MCF 10A (cell line): ENCODE measurements around the gene HP1BP3. TPM values are rescaled to one million over a fixed set of nuclear protein-coding genes. Genes with fewer than 3 reads are reported as not detected.
A peak's percentile ranks its signal among the peaks of the same experiment; 100 is the strongest.

Source experiments
- BruUV-seq: library from RNA; stranded (reverse); fragments of 400-500 nt; replicated peaks from 2 replicates; lab custom pipeline; 2021; lab: Mats Ljungman, UMichigan
- CTCF ChIA-PET: fragments of 300-600 bp; sonication (Branson Sonifier 250); formaldehyde crosslinking; extraction: SDS; loops from one replicate; lab custom pipeline; 2021; ENCODE audit warnings: antibody characterized with exemption, inconsistent platforms; lab: Yijun Ruan, JAX
- POLR2A ChIA-PET: fragments of 300-600, 350-650 bp; sonication (Branson Sonifier 250); formaldehyde crosslinking; extraction: SDS; loops from one replicate; lab custom pipeline; 2020; ENCODE audit warnings: antibody characterized with exemption, inconsistent platforms; lab: Yijun Ruan, JAX
- DNase-seq: peaks from one replicate; pipeline ENCODE4 v3.0.0-alpha.2; 2018; ENCODE audit not compliant: unreplicated experiment
- H3K27ac Mint-ChIP-seq: one replicate; pipeline ENCODE4 v1.8.0; 2022; ENCODE audit warnings: mild to moderate bottlenecking, low read depth, mixed read lengths; ENCODE audit not compliant: unreplicated experiment
- H3K27me3 Mint-ChIP-seq: one replicate; pipeline ENCODE4 v1.8.0; 2022; ENCODE audit warnings: mixed read lengths; ENCODE audit not compliant: insufficient read depth, unreplicated experiment
- H3K36me3 Mint-ChIP-seq: one replicate; pipeline ENCODE4 v1.8.0; 2022; ENCODE audit warnings: mild to moderate bottlenecking, moderate library complexity, mixed read lengths; ENCODE audit not compliant: insufficient read depth, unreplicated experiment
- H3K4me1 Mint-ChIP-seq: one replicate; pipeline ENCODE4 v1.8.0; 2022; ENCODE audit warnings: mixed read lengths; ENCODE audit not compliant: insufficient read depth, unreplicated experiment
- H3K4me3 Mint-ChIP-seq: one replicate; pipeline ENCODE4 v1.8.0; 2022; ENCODE audit warnings: mild to moderate bottlenecking, moderate library complexity, mixed read lengths; ENCODE audit not compliant: unreplicated experiment
- H3K9me3 Mint-ChIP-seq: one replicate; pipeline ENCODE4 v1.8.0; 2022; ENCODE audit warnings: mixed read lengths; ENCODE audit not compliant: unreplicated experiment
- CTCF ChIP-seq: fragments of 200-600 bp; IDR thresholded peaks from one replicate; pipeline ENCODE4 v1.8.0; 2022; ENCODE audit warnings: antibody characterized with exemption, mild to moderate bottlenecking; ENCODE audit not compliant: unreplicated experiment
- intact Hi-C: fragments of 100-400 bp; cut with micrococcal nuclease; formaldehyde crosslinking; loops from 2 replicates; pipeline ENCODE4 v1.14.1; 2022
- total RNA-seq: library from RNA; stranded (reverse); gene quantifications from 2 replicates; pipeline ENCODE4 v1.2.3, GENCODE V29; 2022

HP1BP3 gene
- total RNA-seq, 1 experiment from 2014 or later: 247 TPM

GRCh38 chr1:20787840-20788795, 1.0 kb upstream of the HP1BP3 start:
- no TSS peak for BruUV-seq

GRCh38 chr1:20786253-20787028, 666 bp downstream of the HP1BP3 start:
- CTCF ChIA-PET: interaction anchor here (0.6 to 2.3 kb wide), 7 partner anchors 18 to 553 kb away, joined by 3 to 8 read pairs (median 3); no protein-coding TSS in a partner anchor
- peak; percentile 93 for DNase-seq
- Mint-ChIP-seq H3K27me3 (no peaks in the 10 kb centered on the region), H3K4me1 (peaks cover 10% of the 10 kb centered on the region), H3K9me3 (no peaks in the 10 kb centered on the region), H3K36me3 (peaks cover 18% of the 10 kb centered on the region), H3K27ac (peak overlapping the region; percentile 95), H3K4me3 (peak overlapping the region; percentile 95)
- no TSS peak for BruUV-seq
- TF ChIP-seq CTCF: no peak
- POLR2A ChIA-PET: interaction anchor here (0.6 to 4.3 kb wide), 53 partner anchors 10 to 1067 kb away, joined by 3 to 30 read pairs (median 4); partner anchors contain the start of gene DDOST
- intact Hi-C loops: loop anchor here (5.0 kb wide), 1 partner anchor 411 kb away; no protein-coding TSS in a partner anchor

More at GRCh38 chr1:20787840-20788795, 1.0 kb upstream of the HP1BP3 start:
- TF ChIP-seq CTCF: no peak
- H3K9me3 Mint-ChIP-seq: no peaks in the 10 kb centered on the region
- H3K4me3 Mint-ChIP-seq: peak overlapping the region; percentile 95
- peaks cover 18% of the 10 kb centered on the region for H3K36me3 Mint-ChIP-seq
- POLR2A ChIA-PET: interaction anchor here (0.7 to 4.3 kb wide), 24 partner anchors 8 to 430 kb away, joined by 3 to 30 read pairs (median 4); partner anchors contain the start of gene DDOST
- H3K27ac Mint-ChIP-seq: peak overlapping the region; percentile 89
- CTCF ChIA-PET: interaction anchor here (1.1 to 1.2 kb wide), 2 partner anchors 11 to 108 kb away, joined by 3 read pairs; no protein-coding TSS in a partner anchor
- peak; percentile 64 for DNase-seq
- intact Hi-C loops: loop anchor here (5.0 kb wide), 1 partner anchor 409 kb away; no protein-coding TSS in a partner anchor
- no peaks in the 10 kb centered on the region for H3K27me3 Mint-ChIP-seq
- peaks cover 10% of the 10 kb centered on the region for H3K4me1 Mint-ChIP-seq

- Mint-ChIP-seq H3K4me1 (peaks cover 15% of the 10 kb centered on the region), H3K4me3 (peak overlapping the region; percentile 95), H3K27me3 (no peaks in the 10 kb centered on the region), H3K27ac (peak overlapping the region; percentile 95), H3K9me3 (no peaks in the 10 kb centered on the region), H3K36me3 (peaks cover 18% of the 10 kb centered on the region)
- CTCF ChIA-PET: interaction anchor here (0.6 to 2.3 kb wide), 7 partner anchors 11 to 553 kb away, joined by 3 to 8 read pairs (median 4); no protein-coding TSS in a partner anchor
- no TSS peak for BruUV-seq
- DNase-seq: no peak
- POLR2A ChIA-PET: interaction anchor here (0.6 to 4.3 kb wide), 34 partner anchors 9 to 560 kb away, joined by 3 to 30 read pairs (median 5); partner anchors contain the start of gene DDOST
- intact Hi-C loops: loop anchor here (5.0 kb wide), 1 partner anchor 411 kb away; no protein-coding TSS in a partner anchor
- TF ChIP-seq CTCF: no peak
Measured at GRCh38 chr1:20785907-20786252, 1.2 kb downstream of the HP1BP3 start.
